ENCODE data around the gene TINAG.

GRCh38 chr6:54415517-54415916, 107.3 kb downstream of the TINAG start:
- TF ChIP-seq CTCF (IDR thresholded peaks at IDR 0.05) (no peak), POLR2A (IDR thresholded peaks at IDR 0.05; ENCODE audit: low read depth) (no peak), POLR2AphosphoS5 (IDR thresholded peaks at IDR 0.05) (no peak), EP300 (IDR thresholded peaks at IDR 0.05) (no peak)
